ENCODE data around the gene PDZD7. TPM values are rescaled to one million over a fixed set of nuclear protein-coding genes. Genes with fewer than 3 reads are reported as not detected.

The PDZD7 gene
- total RNA-seq, 4 donors from 2014 or later: under 0.01 to 0.75 (median 0.39) TPM

- Histone ChIP-seq H3K4me3 (peak overlapping the region; percentile 69 to 82 (median 80)), H3K27me3 (peaks cover 0 to 58% (median 35%) of the 10 kb centered on the region in 4 donors), H3K27ac (replicated peaks in 1 of 4) (no peak overlapping the region), H3K4me1 (peaks cover 50 to 73% (median 66%) of the 10 kb centered on the region in 4 donors), H3K36me3 (no peaks in the 10 kb centered on the region), H3K9me3 (no peaks in the 10 kb centered on the region)
- intact Hi-C loops (cut with DNase I): no loop called here
- TF ChIP-seq CTCF (IDR thresholded peaks at IDR 0.05) (no peak), POLR2AphosphoS5 (IDR thresholded peaks at IDR 0.05) (no peak), POLR2A (IDR thresholded peaks at IDR 0.05; ENCODE audit: low read depth) (no peak), EP300 (IDR thresholded peaks at IDR 0.05) (no peak)
- DNase-seq (ENCODE audit: extremely low spot score): no peak
- WGBS: 31% methylated on average over 9 of the region's 19 CpGs
Measured at GRCh38 chr10:101063050-101063525, 32.2 kb upstream of the PDZD7 start.

- no peaks in the 10 kb centered on the region for H3K36me3 ChIP-seq
- WGBS: 39% methylated on average over 5 of the region's 63 CpGs
- H3K4me1 ChIP-seq: peaks cover 47 to 70% (median 62%) of the 10 kb centered on the region in 4 donors
- peak overlapping the region; percentile 91 to 97 (median 94) for H3K27ac ChIP-seq (replicated peaks in 1 of 4)
- peak overlapping the region; percentile 69 to 82 (median 80) for H3K4me3 ChIP-seq
- intact Hi-C loops (cut with DNase I): no loop called here
- DNase-seq (ENCODE audit: extremely low spot score): no peak
- no peak for TF ChIP-seq POLR2AphosphoS5 (IDR thresholded peaks at IDR 0.05)
- TF ChIP-seq CTCF (IDR thresholded peaks at IDR 0.05): peak; percentile 36 to 61 (median 53)
- H3K9me3 ChIP-seq: no peaks in the 10 kb centered on the region
- peaks cover 0 to 54% (median 35%) of the 10 kb centered on the region in 4 donors for H3K27me3 ChIP-seq
Measured at GRCh38 chr10:101062232-101063049, 31.5 kb upstream of the PDZD7 start.

- Histone ChIP-seq H3K27me3 (peaks cover 0 to 47% (median 28%) of the 10 kb centered on the region in 4 donors), H3K9me3 (no peaks in the 10 kb centered on the region), H3K4me1 (peaks cover 40 to 63% (median 55%) of the 10 kb centered on the region in 4 donors), H3K27ac (replicated peaks in 1 of 4) (peak within 1 kb of the TSS; percentile 91 to 97 (median 94)), H3K4me3 (peak within 1 kb of the TSS; percentile 69 to 82 (median 80)), H3K36me3 (no peaks in the 10 kb centered on the region)
- DNase-seq (ENCODE audit: extremely low spot score): no peak
- intact Hi-C loops (cut with DNase I): loop anchor here (2.0 kb wide), 1 partner anchor 79 kb away; no protein-coding TSS in a partner anchor
- TF ChIP-seq POLR2A (IDR thresholded peaks at IDR 0.05; ENCODE audit: low read depth) (no peak), EP300 (IDR thresholded peaks at IDR 0.05) (no peak), CTCF (IDR thresholded peaks at IDR 0.05) (no peak), POLR2AphosphoS5 (IDR thresholded peaks at IDR 0.05) (no peak)
- WGBS: 60% methylated on average over 23 of the region's 31 CpGs
Measured at GRCh38 chr10:101061624-101062231, 30.8 kb upstream of the PDZD7 start, which contains the start of gene KAZALD1. TSS of gene KAZALD1 (plus strand) at chr10:101061989. CDS start at chr10:101062593, 604 bp downstream.

- no peak for DNase-seq (ENCODE audit: extremely low spot score)
- Histone ChIP-seq H3K4me1 (peaks cover 35 to 57% (median 49%) of the 10 kb centered on the region in 4 donors), H3K4me3 (peak overlapping the region; percentile 69 to 82 (median 80)), H3K27ac (replicated peaks in 1 of 4) (peak overlapping the region; percentile 91 to 97 (median 94)), H3K27me3 (peaks cover 0 to 41% (median 22%) of the 10 kb centered on the region in 4 donors), H3K36me3 (no peaks in the 10 kb centered on the region), H3K9me3 (no peaks in the 10 kb centered on the region)
- whole genome bisulfite sequencing: 0% methylated on average over 14 of the region's 67 CpGs
- TF ChIP-seq EP300 (IDR thresholded peaks at IDR 0.05) (no peak), CTCF (IDR thresholded peaks at IDR 0.05) (peak in 1 of 3 experiments; percentile 3), POLR2AphosphoS5 (IDR thresholded peaks at IDR 0.05) (peak; percentile 51 to 68)
- intact Hi-C loops (cut with DNase I): loop anchor here (2.0 kb wide), 1 partner anchor 80 kb away; no protein-coding TSS in a partner anchor
Measured at GRCh38 chr10:101060951-101061623, 30.2 kb upstream of the PDZD7 start.

Measured in esophagus muscularis mucosa (tissue), 4 donors.